ENCODE data around the gene FASTKD2.

The FASTKD2 gene

DNA sequence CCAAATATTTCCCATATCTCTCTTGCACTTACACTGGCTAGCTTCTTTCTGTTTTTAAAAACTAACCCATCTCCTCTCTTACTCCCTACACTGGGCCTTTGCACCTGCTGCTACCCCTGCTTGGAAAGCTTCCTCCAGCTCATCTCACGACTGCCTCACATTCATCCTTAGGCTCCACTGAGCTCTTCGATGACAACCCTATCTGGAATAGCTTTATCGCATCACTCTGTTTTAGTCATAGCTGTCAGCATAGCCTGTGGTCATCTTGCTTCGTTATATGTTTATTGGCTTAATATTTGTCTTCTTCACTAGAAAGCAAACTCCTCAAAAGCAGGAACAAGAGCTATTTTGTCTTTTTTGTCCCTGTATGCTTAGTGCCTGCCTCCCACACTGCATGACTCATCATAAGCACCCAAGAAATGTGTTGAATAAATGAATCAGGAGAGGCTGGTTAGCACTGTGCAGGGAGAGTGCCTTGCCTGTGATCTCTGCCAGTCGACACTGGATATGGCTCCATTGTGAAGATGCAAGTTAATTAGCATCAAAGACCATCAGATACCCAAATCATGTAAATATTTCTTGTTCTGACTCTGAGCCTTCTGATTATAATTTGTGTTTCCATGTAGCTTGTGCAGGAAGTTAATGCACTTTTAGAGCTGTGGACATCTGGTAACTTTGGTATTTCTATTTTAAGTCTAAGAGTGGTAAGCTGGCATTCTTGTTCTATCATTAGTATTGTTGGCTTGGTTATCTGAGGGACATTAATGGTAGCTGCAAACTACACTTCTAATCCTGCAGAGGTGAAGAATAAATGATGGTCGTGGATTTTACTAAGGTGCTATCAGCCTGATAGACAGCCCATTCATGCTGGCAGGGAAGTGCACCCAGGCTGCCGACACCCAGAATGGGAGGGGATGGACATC lies 36.9 kb upstream of the FASTKD2 start:
- no peak overlapping the region for H3K27ac ChIP-seq
- H3K4me3 ChIP-seq = no peak overlapping the region
- no peak for DNase-seq (ENCODE audit: low spot score)
- TF ChIP-seq, protein P1, sequence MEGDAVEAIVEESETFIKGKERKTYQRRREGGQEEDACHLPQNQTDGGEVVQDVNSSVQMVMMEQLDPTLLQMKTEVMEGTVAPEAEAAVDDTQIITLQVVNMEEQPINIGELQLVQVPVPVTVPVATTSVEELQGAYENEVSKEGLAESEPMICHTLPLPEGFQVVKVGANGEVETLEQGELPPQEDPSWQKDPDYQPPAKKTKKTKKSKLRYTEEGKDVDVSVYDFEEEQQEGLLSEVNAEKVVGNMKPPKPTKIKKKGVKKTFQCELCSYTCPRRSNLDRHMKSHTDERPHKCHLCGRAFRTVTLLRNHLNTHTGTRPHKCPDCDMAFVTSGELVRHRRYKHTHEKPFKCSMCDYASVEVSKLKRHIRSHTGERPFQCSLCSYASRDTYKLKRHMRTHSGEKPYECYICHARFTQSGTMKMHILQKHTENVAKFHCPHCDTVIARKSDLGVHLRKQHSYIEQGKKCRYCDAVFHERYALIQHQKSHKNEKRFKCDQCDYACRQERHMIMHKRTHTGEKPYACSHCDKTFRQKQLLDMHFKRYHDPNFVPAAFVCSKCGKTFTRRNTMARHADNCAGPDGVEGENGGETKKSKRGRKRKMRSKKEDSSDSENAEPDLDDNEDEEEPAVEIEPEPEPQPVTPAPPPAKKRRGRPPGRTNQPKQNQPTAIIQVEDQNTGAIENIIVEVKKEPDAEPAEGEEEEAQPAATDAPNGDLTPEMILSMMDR (IDR thresholded peaks at IDR 0.05) = no peak

DNA sequence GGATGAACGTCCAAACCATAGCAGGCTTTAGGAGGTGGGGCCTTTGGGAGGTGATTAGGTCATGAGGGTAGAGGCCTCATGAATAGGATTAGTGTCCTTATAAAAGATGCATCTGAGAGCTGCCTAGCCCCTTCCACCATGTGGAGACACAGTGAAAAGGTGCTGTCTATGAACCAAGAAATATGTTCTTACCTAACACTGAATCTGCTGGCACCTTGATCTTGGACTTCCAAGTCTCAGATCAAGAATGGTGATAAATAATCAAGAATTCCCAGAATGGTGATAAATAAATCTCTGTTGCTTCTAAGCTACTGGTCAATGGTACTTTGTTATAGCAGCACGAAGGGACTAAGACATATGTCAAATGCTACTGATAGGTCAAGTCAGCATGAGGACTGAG lies 32.1 kb upstream of the FASTKD2 start:
- no peak for DNase-seq (ENCODE audit: low spot score)
- Histone ChIP-seq H3K27ac (no peak overlapping the region), H3K4me3 (no peak overlapping the region)
- TF ChIP-seq, protein P1 (IDR thresholded peaks at IDR 0.05) = no peak

DNA sequence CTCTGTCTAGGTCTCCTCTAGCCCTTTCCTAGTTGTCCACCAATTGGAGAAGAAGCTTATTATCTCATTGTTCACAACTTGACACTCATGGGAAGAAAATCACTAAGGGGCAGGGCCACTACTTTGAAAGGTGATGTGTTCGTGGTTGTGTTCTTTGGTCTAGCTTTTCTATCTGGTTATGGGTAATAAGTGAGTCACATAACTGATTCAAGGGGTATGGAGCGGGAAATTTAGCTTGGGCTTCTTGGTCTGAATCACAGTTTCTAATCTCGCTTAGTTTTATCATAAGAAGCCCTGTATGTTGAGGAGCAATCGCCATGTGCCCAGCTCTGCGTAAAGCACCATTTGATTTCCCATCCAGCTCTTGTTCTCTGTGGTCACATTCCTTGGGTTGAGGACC lies 28.5 kb upstream of the FASTKD2 start:
- Histone ChIP-seq H3K27ac (no peak overlapping the region), H3K4me3 (no peak overlapping the region)
- DNase-seq (ENCODE audit: low spot score) = no peak
- TF ChIP-seq, protein P1 (IDR thresholded peaks at IDR 0.05) = no peak

DNA sequence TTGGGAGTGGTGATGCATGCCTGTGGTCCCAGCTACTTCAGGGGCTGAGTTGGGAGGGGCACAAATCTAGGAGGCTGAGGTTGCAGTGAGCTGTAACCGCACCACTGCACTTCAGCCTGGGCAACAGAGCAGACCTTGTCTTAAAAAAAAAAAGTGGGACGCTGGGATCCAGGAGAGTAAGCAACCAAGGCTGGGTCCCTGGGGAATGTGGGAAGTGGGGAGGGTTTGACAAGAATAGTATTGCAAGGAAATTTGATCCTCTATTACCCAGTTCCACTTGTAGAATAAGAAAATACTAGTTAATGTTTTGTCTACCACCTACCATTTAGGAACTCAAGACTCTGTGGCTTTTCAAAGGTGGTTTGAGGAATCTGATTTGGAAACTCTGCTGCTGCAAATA lies 26.1 kb upstream of the FASTKD2 start:
- TF ChIP-seq, protein P1 (IDR thresholded peaks at IDR 0.05) = no peak
- H3K4me3 ChIP-seq = no peak overlapping the region
- no peak for DNase-seq (ENCODE audit: low spot score)
- no peak overlapping the region for H3K27ac ChIP-seq

DNA sequence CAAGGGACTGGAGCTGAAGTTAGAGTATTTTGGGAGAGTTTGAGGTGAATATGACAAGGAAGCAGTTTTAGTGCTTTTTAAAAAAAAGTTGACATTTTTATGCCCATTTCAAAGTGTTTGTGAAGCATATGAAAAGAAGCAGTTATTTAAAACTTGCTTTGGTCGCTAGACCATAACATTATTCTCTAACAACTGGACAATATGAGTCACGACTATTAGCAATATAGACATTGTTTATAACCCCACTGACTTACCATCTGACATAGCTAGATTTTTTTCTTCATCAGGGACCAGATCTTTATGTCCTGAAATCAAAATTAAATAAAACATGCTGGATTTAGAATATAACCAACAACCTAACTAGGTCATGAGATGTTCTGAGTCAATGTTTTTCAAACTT lies 24.6 kb upstream of the FASTKD2 start:
- no peak for DNase-seq (ENCODE audit: low spot score)
- no peak overlapping the region for H3K27ac ChIP-seq
- H3K4me3 ChIP-seq = no peak overlapping the region
- TF ChIP-seq, protein P1 (IDR thresholded peaks at IDR 0.05) = no peak

DNA sequence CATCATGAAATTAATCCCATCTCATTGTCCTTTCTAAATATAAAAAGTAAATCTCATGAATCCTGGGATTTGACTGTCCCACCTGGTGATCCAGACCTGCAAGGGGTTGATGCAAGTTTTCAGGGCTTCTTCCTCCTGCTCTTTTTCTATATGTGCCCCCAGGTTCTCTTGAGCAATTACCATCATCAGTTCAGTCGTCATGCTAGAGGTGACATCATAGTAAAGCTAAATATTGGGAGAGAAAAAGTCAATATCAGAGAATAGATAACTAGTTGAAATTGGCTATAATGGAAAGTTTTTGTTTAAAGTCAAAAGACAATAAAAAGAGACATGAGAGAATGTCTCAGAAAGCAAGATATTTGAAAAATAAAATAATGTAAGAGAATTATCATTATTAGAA lies 8.6 kb upstream of the FASTKD2 start:
- TF ChIP-seq, protein P1 (IDR thresholded peaks at IDR 0.05) = no peak
- no peak for DNase-seq (ENCODE audit: low spot score)
- no peak overlapping the region for H3K27ac ChIP-seq
- H3K4me3 ChIP-seq = no peak overlapping the region

DNA sequence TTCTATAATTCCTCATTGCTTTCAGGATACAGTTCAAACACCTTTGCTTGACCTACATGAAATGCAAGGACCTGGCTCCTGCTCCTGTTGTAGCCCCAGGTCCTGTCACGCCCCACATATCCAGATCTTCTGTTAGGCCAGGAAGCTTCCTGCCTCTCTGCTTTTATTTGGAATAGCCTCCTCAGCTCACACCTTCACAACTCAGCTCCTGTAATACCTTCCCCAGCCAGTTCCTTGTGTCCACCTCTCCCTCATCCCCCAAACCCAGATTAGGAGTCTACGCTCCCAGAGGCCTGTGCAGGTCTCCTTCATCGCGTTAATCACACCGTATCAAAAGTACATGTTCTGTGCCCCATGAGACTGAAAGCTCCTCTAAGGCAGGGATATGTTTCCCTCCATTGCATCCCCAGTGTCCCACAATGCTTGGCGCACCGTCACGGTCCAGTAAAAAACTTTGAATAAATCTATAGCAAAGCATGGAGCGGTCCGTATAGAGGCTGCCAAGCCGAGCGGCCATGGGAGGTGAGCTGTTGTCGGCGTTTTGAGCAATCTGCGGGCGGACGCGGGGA lies 649 bp upstream of the FASTKD2 start:
- peak overlapping the region; percentile 90 for H3K4me3 ChIP-seq
- no peak for DNase-seq (ENCODE audit: low spot score)
- H3K27ac ChIP-seq = peak overlapping the region; percentile 75 to 91
- TF ChIP-seq, protein P1 (IDR thresholded peaks at IDR 0.05) = no peak
